HEK293T (cell line): ENCODE data around the gene TTLL3.

Source experiments
- BHLHE40 ChIP-seq: fragments of 450-650 bp; IDR thresholded peaks from 2 replicates; pipeline ENCODE4 v1.6.1; 2016; ENCODE audit warnings: mild to moderate bottlenecking, moderate library complexity, borderline replicate concordance
- ELF4 ChIP-seq: fragments of 450-650 bp; IDR thresholded peaks from 2 replicates; pipeline ENCODE4 v1.6.1; 2017; ENCODE audit warnings: antibody characterized with exemption
- FOXA1 ChIP-seq: fragments of 450-650 bp; IDR thresholded peaks from 2 replicates; pipeline ENCODE4 v1.6.1; 2016; ENCODE audit warnings: mild to moderate bottlenecking
- FOXK2 ChIP-seq: fragments of 450-650 bp; IDR thresholded peaks from 2 replicates; pipeline ENCODE4 v1.6.1; 2016; ENCODE audit warnings: mild to moderate bottlenecking
- FOXM1 ChIP-seq: fragments of 450-650 bp; IDR thresholded peaks from 2 replicates; pipeline ENCODE4 v1.6.1; 2017; ENCODE audit warnings: mild to moderate bottlenecking, borderline replicate concordance
- HDGF ChIP-seq: fragments of 450-650 bp; IDR thresholded peaks from 2 replicates; pipeline ENCODE4 v1.6.1; 2017; ENCODE audit warnings: antibody characterized with exemption, borderline replicate concordance
- L3MBTL2 ChIP-seq: fragments of 450-650 bp; conservative IDR thresholded peaks from 2 replicates; pipeline ENCODE4 v1.6.1; 2016; ENCODE audit warnings: mild to moderate bottlenecking
- NFRKB ChIP-seq: fragments of 450-650 bp; IDR thresholded peaks from 2 replicates; pipeline ENCODE4 v1.6.1; 2016; ENCODE audit warnings: mild to moderate bottlenecking, moderate library complexity
- SUZ12 ChIP-seq: fragments of 450-650 bp; IDR thresholded peaks from 2 replicates; pipeline ENCODE4 v1.6.1; 2016; ENCODE audit warnings: mild to moderate bottlenecking
- ZNF384 ChIP-seq: fragments of 450-650 bp; IDR thresholded peaks from 2 replicates; pipeline ENCODE4 v1.6.1; 2016

DNA sequence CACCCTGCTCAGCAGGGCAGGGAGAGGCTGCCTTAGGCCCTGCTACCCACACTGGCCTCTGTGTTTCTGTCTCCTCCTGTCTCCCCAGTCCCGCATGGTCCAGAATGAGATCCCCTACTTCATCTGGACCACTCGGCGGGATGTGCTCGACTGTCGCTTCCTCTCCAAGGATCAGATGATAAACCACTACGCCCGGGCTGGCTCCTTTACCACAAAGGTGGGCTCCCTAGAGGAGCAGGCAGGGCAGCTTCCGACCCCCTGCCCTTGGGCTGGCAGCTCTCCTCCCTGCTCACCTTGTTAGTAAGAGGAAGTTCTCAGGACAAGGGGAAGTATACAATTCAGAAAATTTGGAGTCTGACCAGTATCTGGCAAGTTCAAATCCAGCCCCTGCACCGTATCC lies 5.9 kb downstream of the TTLL3 start:
- TF ChIP-seq FOXA1 (no peak), ELF4 (no peak), FOXM1 (no peak), HDGF (no peak), L3MBTL2 (no peak), FOXK2 (no peak), BHLHE40 (no peak), SUZ12 (no peak), ZNF384 (no peak), NFRKB (no peak)
